ENCODE results near the gene FMN2.
"Not testable (repeated sequence)": the region's sequence is repeated elsewhere in the genome, so short reads cannot be mapped to it uniquely, and the experiment has no call there.

The FMN2 gene

DNA sequence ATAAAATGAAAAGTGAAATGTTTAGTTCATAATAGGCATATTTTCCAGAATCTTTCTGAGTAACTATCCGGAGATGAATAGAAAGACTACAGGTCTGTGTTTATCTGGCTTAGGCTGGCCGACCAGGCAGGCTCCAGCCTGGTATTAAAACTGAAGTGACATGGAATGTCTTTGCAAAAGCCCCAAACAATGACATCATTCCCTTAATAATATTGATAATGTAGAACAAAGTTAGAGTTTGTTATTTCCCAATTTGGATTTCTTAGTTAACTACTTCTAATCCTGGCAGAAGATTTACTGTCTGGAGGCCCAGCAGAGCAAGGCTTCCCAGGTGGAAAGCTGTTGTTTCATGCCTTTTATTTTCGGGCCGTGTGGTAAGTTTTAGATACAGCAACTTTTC is 312.6 kb downstream of the FMN2 start:
- TF ChIP-seq, protein P1, sequence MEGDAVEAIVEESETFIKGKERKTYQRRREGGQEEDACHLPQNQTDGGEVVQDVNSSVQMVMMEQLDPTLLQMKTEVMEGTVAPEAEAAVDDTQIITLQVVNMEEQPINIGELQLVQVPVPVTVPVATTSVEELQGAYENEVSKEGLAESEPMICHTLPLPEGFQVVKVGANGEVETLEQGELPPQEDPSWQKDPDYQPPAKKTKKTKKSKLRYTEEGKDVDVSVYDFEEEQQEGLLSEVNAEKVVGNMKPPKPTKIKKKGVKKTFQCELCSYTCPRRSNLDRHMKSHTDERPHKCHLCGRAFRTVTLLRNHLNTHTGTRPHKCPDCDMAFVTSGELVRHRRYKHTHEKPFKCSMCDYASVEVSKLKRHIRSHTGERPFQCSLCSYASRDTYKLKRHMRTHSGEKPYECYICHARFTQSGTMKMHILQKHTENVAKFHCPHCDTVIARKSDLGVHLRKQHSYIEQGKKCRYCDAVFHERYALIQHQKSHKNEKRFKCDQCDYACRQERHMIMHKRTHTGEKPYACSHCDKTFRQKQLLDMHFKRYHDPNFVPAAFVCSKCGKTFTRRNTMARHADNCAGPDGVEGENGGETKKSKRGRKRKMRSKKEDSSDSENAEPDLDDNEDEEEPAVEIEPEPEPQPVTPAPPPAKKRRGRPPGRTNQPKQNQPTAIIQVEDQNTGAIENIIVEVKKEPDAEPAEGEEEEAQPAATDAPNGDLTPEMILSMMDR (IDR thresholded peaks at IDR 0.05): no peak
- Histone ChIP-seq H3K36me3 (no peaks in the 10 kb centered on the region), H3K4me1 (no peaks in the 10 kb centered on the region), H3K27me3 (no peaks in the 10 kb centered on the region), H3K27ac (no peak overlapping the region), H3K4me3 (no peak overlapping the region), H3K9me3 (no peaks in the 10 kb centered on the region)
- no peak for DNase-seq
- intact Hi-C loops (cut with DNase I; ENCODE audit: low total_unique reads): no loop called here

DNA sequence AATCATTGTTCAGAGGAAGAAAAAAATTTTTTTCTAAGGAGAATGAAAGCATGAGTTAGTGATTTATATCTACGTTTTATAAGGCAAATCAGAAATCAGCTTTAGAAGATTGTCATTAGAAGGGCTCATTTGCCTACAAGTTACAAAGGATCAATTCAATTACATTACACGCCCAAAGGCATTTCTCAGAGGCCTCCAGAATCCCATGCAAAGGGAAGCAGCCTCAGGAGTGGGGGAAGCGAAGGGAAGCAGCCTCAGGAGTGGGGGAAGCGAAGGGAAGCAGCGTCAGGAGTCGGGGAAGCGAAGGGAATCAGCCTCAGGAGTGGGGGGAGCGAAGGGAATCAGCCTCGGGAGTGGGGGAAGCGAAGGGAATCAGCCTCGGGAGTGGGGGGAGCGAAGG is 314.1 kb downstream of the FMN2 start:
- TF ChIP-seq, protein P1 (IDR thresholded peaks at IDR 0.05): no peak
- Histone ChIP-seq H3K9me3 (no peaks in the 10 kb centered on the region), H3K36me3 (no peaks in the 10 kb centered on the region), H3K27me3 (no peaks in the 10 kb centered on the region), H3K4me1 (no peaks in the 10 kb centered on the region), H3K27ac (no peak overlapping the region), H3K4me3 (no peak overlapping the region)
- intact Hi-C loops (cut with DNase I; ENCODE audit: low total_unique reads): no loop called here
- DNase-seq: no peak

DNA sequence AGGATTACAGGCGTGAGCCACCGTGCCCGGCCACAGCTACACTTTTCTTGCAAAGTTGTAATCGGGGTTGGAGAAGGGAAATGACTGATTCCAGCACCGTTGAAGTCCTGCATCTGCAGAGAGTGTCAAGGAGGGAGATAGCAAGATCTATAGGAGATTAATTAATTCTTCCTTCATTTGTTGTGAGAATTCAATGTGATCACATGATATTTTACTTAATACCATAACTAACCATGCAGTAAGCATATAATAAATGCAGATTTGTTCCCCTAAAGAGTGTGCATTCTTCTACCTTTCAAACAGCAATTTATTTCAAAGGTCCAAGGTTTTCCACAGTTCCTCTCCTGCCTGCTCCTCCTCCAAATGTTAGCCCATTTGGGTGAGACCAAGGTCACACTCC is 315.7 kb downstream of the FMN2 start:
- intact Hi-C loops (cut with DNase I; ENCODE audit: low total_unique reads): no loop called here
- TF ChIP-seq, protein P1 (IDR thresholded peaks at IDR 0.05): no peak
- DNase-seq: no peak
- H3K27me3 ChIP-seq: no peaks in the 10 kb centered on the region
- no peak overlapping the region for H3K27ac ChIP-seq
- H3K36me3 ChIP-seq: no peaks in the 10 kb centered on the region
- H3K4me1 ChIP-seq: no peaks in the 10 kb centered on the region
- no peaks in the 10 kb centered on the region for H3K9me3 ChIP-seq
- no peak overlapping the region for H3K4me3 ChIP-seq

DNA sequence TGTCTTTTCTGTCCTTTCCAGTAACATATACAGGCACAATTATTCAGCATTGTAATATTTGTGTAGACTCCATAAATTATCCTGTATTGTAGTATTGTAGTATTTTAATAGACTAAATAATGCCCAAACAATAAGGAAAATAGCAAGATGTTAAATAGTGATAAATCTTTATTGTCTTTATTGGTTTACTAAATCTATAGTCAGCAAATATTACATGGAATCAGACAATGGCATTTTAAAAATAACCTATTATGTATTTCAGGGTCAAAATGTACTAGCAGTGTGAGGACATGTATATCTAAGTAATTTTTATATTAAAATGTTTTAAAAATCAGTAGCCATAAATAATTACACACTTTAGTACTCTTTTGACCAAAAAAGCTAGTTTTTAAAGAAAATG is 317.9 kb downstream of the FMN2 start:
- Histone ChIP-seq H3K9me3 (no peaks in the 10 kb centered on the region), H3K27ac (no peak overlapping the region), H3K36me3 (no peaks in the 10 kb centered on the region), H3K27me3 (no peaks in the 10 kb centered on the region), H3K4me1 (no peaks in the 10 kb centered on the region), H3K4me3 (no peak overlapping the region)
- TF ChIP-seq, protein P1 (IDR thresholded peaks at IDR 0.05): no peak
- DNase-seq: no peak
- intact Hi-C loops (cut with DNase I; ENCODE audit: low total_unique reads): no loop called here

DNA sequence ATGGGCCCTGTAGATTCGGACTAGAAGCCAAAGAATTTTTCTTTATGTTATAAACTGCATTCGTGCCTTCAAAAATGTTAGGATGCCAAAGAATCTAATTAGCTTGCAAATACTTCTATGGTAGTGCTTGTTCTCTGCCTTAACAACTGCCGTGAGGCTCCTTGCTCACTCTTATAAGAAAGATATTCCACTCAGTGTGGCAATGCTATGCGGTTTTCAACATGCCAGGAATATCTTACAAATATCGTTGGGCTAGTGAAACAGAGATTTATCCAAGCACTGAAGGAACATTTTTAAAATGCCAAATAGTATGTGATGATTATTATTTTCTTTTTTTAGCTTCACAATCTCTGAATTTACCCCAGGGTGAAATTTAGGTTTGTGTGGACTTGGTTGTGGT is 322.0 kb downstream of the FMN2 start:
- DNase-seq: no peak
- no peak overlapping the region for H3K4me3 ChIP-seq
- no peaks in the 10 kb centered on the region for H3K27me3 ChIP-seq
- no peak overlapping the region for H3K27ac ChIP-seq
- H3K9me3 ChIP-seq: no peaks in the 10 kb centered on the region
- TF ChIP-seq, protein P1 (IDR thresholded peaks at IDR 0.05): no peak
- intact Hi-C loops (cut with DNase I; ENCODE audit: low total_unique reads): no loop called here
- H3K4me1 ChIP-seq: no peaks in the 10 kb centered on the region
- H3K36me3 ChIP-seq: no peaks in the 10 kb centered on the region

DNA sequence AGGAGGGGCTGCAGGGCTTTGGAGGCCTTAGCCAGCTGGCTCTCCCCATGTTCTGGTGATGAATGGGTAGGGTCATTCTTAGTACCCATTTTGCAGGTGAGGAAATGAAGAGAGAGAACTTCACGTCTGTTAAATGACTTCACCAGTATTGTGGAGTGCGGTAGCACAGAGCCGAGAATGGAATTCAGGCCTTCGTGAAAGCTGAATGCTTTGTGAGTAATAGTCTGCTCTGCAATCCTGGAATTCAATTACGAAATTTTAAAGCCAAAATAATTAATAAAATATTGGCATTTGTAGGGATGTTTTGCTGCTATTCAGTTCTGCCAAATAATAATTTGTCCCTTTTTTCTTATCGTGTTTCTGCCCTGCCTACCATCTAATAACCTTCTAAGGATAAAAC is 322.6 kb downstream of the FMN2 start:
- TF ChIP-seq, protein P1 (IDR thresholded peaks at IDR 0.05): no peak
- no peaks in the 10 kb centered on the region for H3K4me1 ChIP-seq
- no peak for DNase-seq
- H3K27ac ChIP-seq: no peak overlapping the region
- H3K27me3 ChIP-seq: no peaks in the 10 kb centered on the region
- intact Hi-C loops (cut with DNase I; ENCODE audit: low total_unique reads): no loop called here
- no peaks in the 10 kb centered on the region for H3K9me3 ChIP-seq
- H3K36me3 ChIP-seq: no peaks in the 10 kb centered on the region
- no peak overlapping the region for H3K4me3 ChIP-seq

DNA sequence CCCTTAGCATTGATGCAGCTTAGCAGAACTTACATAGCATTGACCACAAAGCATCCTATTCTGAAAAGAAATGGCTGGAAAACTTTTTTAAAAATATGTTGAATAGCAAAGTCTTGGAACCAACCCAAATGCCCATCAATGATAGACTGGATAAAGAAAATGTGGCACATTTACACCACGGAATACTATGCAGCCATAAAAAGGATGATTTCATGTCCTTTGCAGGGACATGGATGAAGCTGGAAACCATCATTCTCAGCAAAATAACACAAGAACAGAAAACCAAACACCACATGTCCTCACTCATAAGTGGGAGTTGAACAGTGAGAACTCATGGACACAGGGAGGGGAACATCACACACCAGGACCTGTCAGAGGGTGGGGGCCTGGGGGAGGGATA is 323.3 kb downstream of the FMN2 start:
- DNase-seq; H3K27me3 ChIP-seq; H3K4me3 ChIP-seq; H3K27ac ChIP-seq; H3K36me3 ChIP-seq; H3K4me1 ChIP-seq; intact Hi-C loops (cut with DNase I; ENCODE audit: low total_unique reads); H3K9me3 ChIP-seq: not testable (repeated sequence)

All from tibial artery (tissue), 4 donors.